ENCODE results near the gene APEX2. TPM values are rescaled to one million over a fixed set of nuclear protein-coding genes. Genes with fewer than 3 reads are reported as not detected.

APEX2 gene, protein sequence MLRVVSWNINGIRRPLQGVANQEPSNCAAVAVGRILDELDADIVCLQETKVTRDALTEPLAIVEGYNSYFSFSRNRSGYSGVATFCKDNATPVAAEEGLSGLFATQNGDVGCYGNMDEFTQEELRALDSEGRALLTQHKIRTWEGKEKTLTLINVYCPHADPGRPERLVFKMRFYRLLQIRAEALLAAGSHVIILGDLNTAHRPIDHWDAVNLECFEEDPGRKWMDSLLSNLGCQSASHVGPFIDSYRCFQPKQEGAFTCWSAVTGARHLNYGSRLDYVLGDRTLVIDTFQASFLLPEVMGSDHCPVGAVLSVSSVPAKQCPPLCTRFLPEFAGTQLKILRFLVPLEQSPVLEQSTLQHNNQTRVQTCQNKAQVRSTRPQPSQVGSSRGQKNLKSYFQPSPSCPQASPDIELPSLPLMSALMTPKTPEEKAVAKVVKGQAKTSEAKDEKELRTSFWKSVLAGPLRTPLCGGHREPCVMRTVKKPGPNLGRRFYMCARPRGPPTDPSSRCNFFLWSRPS
- 9.4 TPM for total RNA-seq
- 10 to 100 TPM; 16.5 to 21.6 (median 18.7) TPM for polyA plus RNA-seq

DNA sequence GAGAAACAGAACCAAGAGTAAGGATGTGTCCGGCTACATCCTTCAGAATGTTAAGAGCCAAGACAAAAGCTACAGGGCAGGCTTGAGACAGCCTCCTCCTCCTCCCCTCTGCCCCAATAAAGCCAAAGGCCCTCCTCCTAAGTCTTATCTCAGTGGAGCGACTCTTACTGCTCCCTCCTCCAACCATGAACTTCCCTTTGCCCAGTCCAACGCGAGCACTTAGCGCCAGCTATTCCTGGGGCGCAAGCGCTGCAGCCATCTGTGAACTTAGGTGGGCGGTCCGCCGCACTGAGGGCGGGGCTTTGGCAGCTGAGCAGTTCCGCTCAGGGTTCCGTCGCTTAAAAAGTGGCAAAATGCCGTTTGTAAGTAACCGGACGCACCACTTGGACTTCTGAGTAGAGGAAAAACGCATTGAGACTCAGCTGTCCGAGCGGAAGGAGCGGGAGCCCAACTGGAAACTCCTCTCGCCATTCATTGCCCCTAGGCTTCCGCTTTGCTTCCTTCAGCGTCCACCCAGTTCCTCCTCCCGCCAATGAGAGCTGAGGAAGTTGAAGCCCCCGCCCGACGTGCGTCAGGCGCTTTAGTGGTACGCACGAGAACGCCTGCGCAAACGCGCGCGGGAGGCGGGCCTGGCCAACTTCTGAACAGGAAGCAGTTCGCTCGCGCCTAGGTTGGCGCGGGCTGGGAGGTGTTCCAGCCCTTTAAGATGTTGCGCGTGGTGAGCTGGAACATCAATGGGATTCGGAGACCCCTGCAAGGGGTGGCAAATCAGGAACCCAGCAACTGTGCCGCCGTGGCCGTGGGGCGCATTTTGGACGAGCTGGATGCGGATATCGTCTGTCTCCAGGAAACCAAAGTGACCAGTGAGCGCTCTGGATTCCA, at the start of gene APEX2:
APEX2 (plus strand) TSS at position 647 of the 882 bp plus-strand sequence; CDS start at position 707, 60 bp downstream.
- H3K4me1 ChIP-seq (ENCODE audit: control insufficient read depth, insufficient read depth, low read length, poor library complexity, severe bottlenecking), result peaks cover 9% of the 10 kb centered on the region
- H3K4me3 ChIP-seq (ENCODE audit: low read depth, low read length), result peak within 1 kb of the TSS; percentile 88
- Mint-ChIP-seq H3K27me3 (peaks cover 4% of the 10 kb centered on the region), H3K4me1 (peaks cover 0 to 34% (median 13%) of the 10 kb centered on the region in 4 donors), H3K27ac (peak within 1 kb of the TSS; percentile 89 to 99 (median 96)), H3K36me3 (peaks cover 13% of the 10 kb centered on the region), H3K9me3 (no peaks in the 10 kb centered on the region), H3K4me3 (peak within 1 kb of the TSS; percentile 90 to 97 (median 94))
- peaks cover 11% of the 10 kb centered on the region for H3K36me3 ChIP-seq (ENCODE audit: control insufficient read depth, insufficient read depth, low read length)
- ATAC-seq (ENCODE audit: low read depth in 2 of 2) (peak; percentile 94 to 97), DNase-seq (peak; percentile 84 to 95 (median 86))
- H3K9me3 ChIP-seq (ENCODE audit: control insufficient read depth in 2 of 2, low read length in 2 of 2), result no peaks in the 10 kb centered on the region
- H3K27ac ChIP-seq (ENCODE audit: insufficient read depth, low read length, poor library complexity, severe bottlenecking), result peak within 1 kb of the TSS; percentile 92
- H3K27me3 ChIP-seq (ENCODE audit: control insufficient read depth, insufficient read depth, low read length), result no peaks in the 10 kb centered on the region

DNA sequence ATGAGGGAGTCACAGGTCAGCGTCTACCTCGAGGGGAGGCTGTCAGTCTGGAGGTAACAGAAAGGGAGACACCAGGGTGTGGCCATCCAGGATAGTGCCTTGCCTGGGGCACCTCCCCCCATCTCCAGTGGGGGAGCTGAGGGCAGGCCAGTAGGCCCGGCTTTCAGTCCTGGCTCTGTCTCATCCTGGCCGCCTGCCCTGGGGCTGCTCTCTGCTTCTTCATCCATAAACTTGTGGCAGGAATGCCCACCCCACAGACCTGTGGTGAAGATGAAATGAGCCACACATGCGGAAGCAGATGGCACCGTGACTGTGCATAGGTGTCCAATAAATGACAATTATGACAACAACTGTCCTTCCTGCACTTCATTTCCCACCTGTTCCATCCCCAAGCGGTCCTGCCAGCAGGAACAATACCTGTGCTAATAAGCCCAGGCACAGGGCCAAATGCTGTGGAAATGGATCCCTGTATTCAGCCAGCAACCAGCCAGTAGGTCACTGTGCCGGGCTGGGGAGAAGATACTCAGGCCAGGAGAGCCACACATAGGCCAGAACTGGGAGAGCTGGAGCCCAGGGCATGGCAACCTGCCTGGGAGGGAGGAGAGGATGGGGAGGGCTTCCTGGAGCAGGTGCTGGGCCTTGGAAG, 49.3 kb upstream of the APEX2 start:
- no peak for ATAC-seq (ENCODE audit: low read depth in 2 of 2)
- Mint-ChIP-seq H3K9me3 (peaks cover 0 to 2% (median 0%) of the 10 kb centered on the region in 7 donors), H3K27me3 (no peaks in the 10 kb centered on the region), H3K4me3 (no peak overlapping the region), H3K36me3 (no peaks in the 10 kb centered on the region), H3K27ac (no peak overlapping the region), H3K4me1 (no peaks in the 10 kb centered on the region)
- H3K9me3 ChIP-seq (ENCODE audit: control insufficient read depth in 2 of 2, low read length in 2 of 2), result no peaks in the 10 kb centered on the region
- no peaks in the 10 kb centered on the region for H3K36me3 ChIP-seq (ENCODE audit: control insufficient read depth, insufficient read depth, low read length)
- DNase-seq, result no peak
- no peak overlapping the region for H3K4me3 ChIP-seq (ENCODE audit: low read depth, low read length)
- no peaks in the 10 kb centered on the region for H3K27me3 ChIP-seq (ENCODE audit: control insufficient read depth, insufficient read depth, low read length)
- no peak overlapping the region for H3K27ac ChIP-seq (ENCODE audit: insufficient read depth, low read length, poor library complexity, severe bottlenecking)
- no peaks in the 10 kb centered on the region for H3K4me1 ChIP-seq (ENCODE audit: control insufficient read depth, insufficient read depth, low read length, poor library complexity, severe bottlenecking)

DNA sequence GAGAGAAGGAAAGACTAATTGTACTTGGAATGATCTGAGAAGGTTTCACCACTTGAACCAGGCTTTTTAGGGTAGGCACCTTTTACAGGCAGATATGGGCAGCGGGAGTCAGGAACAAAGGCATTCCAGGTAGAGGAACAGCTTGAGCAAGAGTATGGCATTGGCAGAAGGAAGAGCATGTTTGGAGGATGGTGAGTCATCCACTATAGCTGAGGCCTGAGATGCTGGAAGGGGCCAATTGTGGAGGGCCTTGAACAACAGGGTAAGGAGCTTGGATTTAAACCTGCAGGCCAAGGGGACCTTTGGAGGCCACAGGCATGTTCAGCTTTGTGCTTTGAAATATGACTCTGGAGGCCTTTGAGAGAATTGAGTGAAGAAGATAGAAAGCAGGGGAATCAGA, 38.4 kb upstream of the APEX2 start:
- Mint-ChIP-seq H3K4me3 (no peak overlapping the region), H3K36me3 (no peaks in the 10 kb centered on the region), H3K27me3 (peaks cover 9% of the 10 kb centered on the region), H3K9me3 (peaks cover 0 to 4% (median 0%) of the 10 kb centered on the region in 7 donors), H3K4me1 (peaks cover 0 to 8% (median 3%) of the 10 kb centered on the region in 4 donors), H3K27ac (no peak overlapping the region)
- H3K36me3 ChIP-seq (ENCODE audit: control insufficient read depth, insufficient read depth, low read length), result no peaks in the 10 kb centered on the region
- no peak overlapping the region for H3K4me3 ChIP-seq (ENCODE audit: low read depth, low read length)
- ATAC-seq (ENCODE audit: low read depth in 2 of 2) (no peak), DNase-seq (no peak)
- H3K27ac ChIP-seq (ENCODE audit: insufficient read depth, low read length, poor library complexity, severe bottlenecking), result no peak overlapping the region
- no peaks in the 10 kb centered on the region for H3K9me3 ChIP-seq (ENCODE audit: control insufficient read depth in 2 of 2, low read length in 2 of 2)
- no peaks in the 10 kb centered on the region for H3K27me3 ChIP-seq (ENCODE audit: control insufficient read depth, insufficient read depth, low read length)
- no peaks in the 10 kb centered on the region for H3K4me1 ChIP-seq (ENCODE audit: control insufficient read depth, insufficient read depth, low read length, poor library complexity, severe bottlenecking)

DNA sequence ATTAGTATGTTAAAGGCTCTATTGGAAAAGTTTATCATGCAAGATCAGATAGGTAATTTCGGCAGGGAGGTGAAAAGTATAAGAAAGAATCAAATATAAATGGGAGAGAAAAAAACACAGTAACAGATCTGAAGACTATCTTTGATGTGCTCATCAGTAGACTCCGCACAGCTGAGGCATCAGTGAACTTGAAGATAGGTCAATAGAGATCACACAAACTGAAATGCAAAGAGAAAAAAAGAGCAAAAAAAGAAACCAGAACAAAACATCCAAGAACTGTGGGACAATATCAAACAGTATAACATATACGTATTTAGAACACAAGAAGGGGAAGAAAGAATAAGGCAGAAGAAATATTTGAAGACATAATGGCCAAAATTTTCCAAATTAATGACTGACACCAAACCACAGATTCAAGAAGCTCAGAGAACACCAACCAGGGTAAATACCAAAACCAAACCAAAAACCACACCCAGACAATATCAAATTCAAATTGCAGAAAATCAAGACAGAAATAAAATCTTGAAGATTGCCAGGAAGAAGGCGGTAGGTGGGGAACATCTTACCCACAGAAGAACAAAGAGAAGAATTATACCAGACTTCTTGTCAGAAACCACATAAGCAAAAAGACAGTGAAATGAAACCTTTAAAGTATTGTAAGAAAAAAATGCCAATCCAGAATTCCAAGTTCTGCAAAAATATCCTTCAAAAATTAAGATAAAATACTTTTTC, 35.2 kb upstream of the APEX2 start:
- H3K36me3 ChIP-seq (ENCODE audit: control insufficient read depth, insufficient read depth, low read length), result no peaks in the 10 kb centered on the region
- H3K4me3 ChIP-seq (ENCODE audit: low read depth, low read length), result no peak overlapping the region
- no peaks in the 10 kb centered on the region for H3K9me3 ChIP-seq (ENCODE audit: control insufficient read depth in 2 of 2, low read length in 2 of 2)
- H3K36me3 Mint-ChIP-seq, result no peaks in the 10 kb centered on the region
- peak overlapping the region in 1 of 3 donors; percentile 57 for H3K27ac Mint-ChIP-seq
- peak overlapping the region in 1 of 4 donors; percentile 6 for H3K4me3 Mint-ChIP-seq
- ATAC-seq (ENCODE audit: low read depth in 2 of 2), result no peak
- no peak overlapping the region for H3K27ac ChIP-seq (ENCODE audit: insufficient read depth, low read length, poor library complexity, severe bottlenecking)
- peaks cover 9% of the 10 kb centered on the region for H3K27me3 Mint-ChIP-seq
- H3K4me1 ChIP-seq (ENCODE audit: control insufficient read depth, insufficient read depth, low read length, poor library complexity, severe bottlenecking), result no peaks in the 10 kb centered on the region
- no peaks in the 10 kb centered on the region for H3K27me3 ChIP-seq (ENCODE audit: control insufficient read depth, insufficient read depth, low read length)
- peaks cover 0 to 8% (median 3%) of the 10 kb centered on the region in 4 donors for H3K4me1 Mint-ChIP-seq
- peak in 1 of 3 donors; percentile 13 for DNase-seq
- H3K9me3 Mint-ChIP-seq, result peaks cover 0 to 3% (median 0%) of the 10 kb centered on the region in 7 donors

DNA sequence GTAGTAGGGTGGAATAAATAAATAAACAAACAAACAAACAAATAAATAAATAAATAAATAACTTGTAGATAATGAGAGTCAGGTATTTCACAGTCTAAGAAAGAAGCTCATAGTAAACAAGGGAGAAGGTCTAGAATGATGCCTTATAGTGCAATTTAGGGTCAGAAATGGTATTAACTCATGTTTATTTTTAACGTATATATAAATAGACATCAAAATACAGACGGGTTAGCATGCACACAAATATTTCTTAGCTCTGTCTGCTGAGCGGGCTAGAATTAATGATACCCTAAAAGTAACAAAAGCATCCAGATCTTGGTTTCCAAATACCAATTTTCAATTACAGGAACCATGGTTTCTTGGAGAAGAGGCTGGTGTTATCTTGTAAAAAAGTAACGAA, 22.8 kb upstream of the APEX2 start:
- DNase-seq (no peak), ATAC-seq (ENCODE audit: low read depth in 2 of 2) (no peak)
- H3K4me3 ChIP-seq (ENCODE audit: low read depth, low read length), result no peak overlapping the region
- H3K27me3 ChIP-seq (ENCODE audit: control insufficient read depth, insufficient read depth, low read length), result no peaks in the 10 kb centered on the region
- Mint-ChIP-seq H3K9me3 (peaks cover 0 to 2% (median 0%) of the 10 kb centered on the region in 7 donors), H3K27ac (no peak overlapping the region), H3K27me3 (no peaks in the 10 kb centered on the region), H3K4me3 (no peak overlapping the region), H3K36me3 (no peaks in the 10 kb centered on the region), H3K4me1 (no peaks in the 10 kb centered on the region)
- H3K4me1 ChIP-seq (ENCODE audit: control insufficient read depth, insufficient read depth, low read length, poor library complexity, severe bottlenecking), result no peaks in the 10 kb centered on the region
- no peaks in the 10 kb centered on the region for H3K9me3 ChIP-seq (ENCODE audit: control insufficient read depth in 2 of 2, low read length in 2 of 2)
- no peaks in the 10 kb centered on the region for H3K36me3 ChIP-seq (ENCODE audit: control insufficient read depth, insufficient read depth, low read length)
- no peak overlapping the region for H3K27ac ChIP-seq (ENCODE audit: insufficient read depth, low read length, poor library complexity, severe bottlenecking)

DNA sequence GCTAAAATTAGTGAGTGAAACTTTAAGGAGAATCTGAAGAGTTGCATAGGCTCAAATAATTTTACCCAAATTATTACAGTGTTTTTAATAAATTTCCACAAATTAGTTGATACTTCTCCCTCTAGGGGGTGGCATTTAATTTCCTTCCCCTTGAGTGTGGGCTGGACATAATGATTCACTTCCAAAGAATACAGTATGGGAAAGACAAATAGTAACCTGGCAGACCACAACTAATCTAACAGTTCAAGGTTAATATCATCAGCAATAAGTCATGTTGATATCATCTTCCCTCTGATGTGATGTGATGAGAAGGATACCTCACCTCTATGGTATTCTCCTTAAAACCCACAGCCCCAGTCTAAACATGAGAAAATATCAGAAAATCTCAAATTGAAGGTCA, 21.7 kb upstream of the APEX2 start:
- Mint-ChIP-seq H3K4me1 (no peaks in the 10 kb centered on the region), H3K4me3 (no peak overlapping the region), H3K27me3 (no peaks in the 10 kb centered on the region), H3K9me3 (peaks cover 0 to 3% (median 0%) of the 10 kb centered on the region in 7 donors), H3K27ac (no peak overlapping the region), H3K36me3 (no peaks in the 10 kb centered on the region)
- ATAC-seq (ENCODE audit: low read depth in 2 of 2), result no peak
- Histone ChIP-seq H3K4me1 (ENCODE audit: control insufficient read depth, insufficient read depth, low read length, poor library complexity, severe bottlenecking) (no peaks in the 10 kb centered on the region), H3K27ac (ENCODE audit: insufficient read depth, low read length, poor library complexity, severe bottlenecking) (no peak overlapping the region), H3K9me3 (ENCODE audit: control insufficient read depth in 2 of 2, low read length in 2 of 2) (no peaks in the 10 kb centered on the region), H3K27me3 (ENCODE audit: control insufficient read depth, insufficient read depth, low read length) (no peaks in the 10 kb centered on the region), H3K4me3 (ENCODE audit: low read depth, low read length) (no peak overlapping the region), H3K36me3 (ENCODE audit: control insufficient read depth, insufficient read depth, low read length) (no peaks in the 10 kb centered on the region)
- DNase-seq, result no peak

DNA sequence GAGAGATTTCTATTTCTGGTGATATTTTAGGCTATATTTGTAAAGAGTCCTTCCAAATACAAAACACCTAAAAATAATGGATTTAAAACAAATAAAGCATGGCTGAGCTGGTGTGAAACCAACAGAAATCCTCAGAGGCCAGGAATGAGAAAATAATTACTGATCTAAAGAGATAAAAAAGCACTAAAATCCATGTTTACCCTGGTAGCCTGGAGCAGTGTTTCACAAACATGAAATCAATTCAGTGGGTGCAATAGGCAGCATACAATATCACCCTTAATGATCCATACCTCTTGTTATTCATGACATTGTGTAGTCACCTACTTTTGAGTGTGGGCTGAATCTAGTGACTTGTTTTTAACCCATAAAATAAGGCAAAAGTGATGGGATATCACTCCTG, 20.7 kb upstream of the APEX2 start:
- Histone ChIP-seq H3K4me1 (ENCODE audit: control insufficient read depth, insufficient read depth, low read length, poor library complexity, severe bottlenecking) (no peaks in the 10 kb centered on the region), H3K36me3 (ENCODE audit: control insufficient read depth, insufficient read depth, low read length) (no peaks in the 10 kb centered on the region), H3K9me3 (ENCODE audit: control insufficient read depth in 2 of 2, low read length in 2 of 2) (no peaks in the 10 kb centered on the region), H3K4me3 (ENCODE audit: low read depth, low read length) (no peak overlapping the region), H3K27me3 (ENCODE audit: control insufficient read depth, insufficient read depth, low read length) (no peaks in the 10 kb centered on the region), H3K27ac (ENCODE audit: insufficient read depth, low read length, poor library complexity, severe bottlenecking) (no peak overlapping the region)
- no peaks in the 10 kb centered on the region for H3K27me3 Mint-ChIP-seq
- H3K4me3 Mint-ChIP-seq, result no peak overlapping the region
- peaks cover 0 to 3% (median 0%) of the 10 kb centered on the region in 7 donors for H3K9me3 Mint-ChIP-seq
- ATAC-seq (ENCODE audit: low read depth in 2 of 2) (no peak), DNase-seq (no peak)
- H3K36me3 Mint-ChIP-seq, result no peaks in the 10 kb centered on the region
- no peak overlapping the region for H3K27ac Mint-ChIP-seq
- no peaks in the 10 kb centered on the region for H3K4me1 Mint-ChIP-seq

Measured in CD4-positive, CD25-positive, alpha-beta regulatory T cell (primary cell).